IPS-18a (cell line): ENCODE results near the gene ATP6V1G2.
A peak's percentile ranks its signal among the peaks of the same experiment; 100 is the strongest.
"Not testable (repeated sequence)": the region's sequence is repeated elsewhere in the genome, so short reads cannot be mapped to it uniquely, and the experiment has no call there.

Experiments
- H3K27ac ChIP-seq: one replicate; pipeline ENCODE4 v1.5.1; 2013; ENCODE audit warnings: low read length
- H3K27me3 ChIP-seq: one replicate; pipeline ENCODE4 v1.6.1; 2013; ENCODE audit warnings: mild to moderate bottlenecking, low read length; ENCODE audit not compliant: control insufficient read depth, insufficient read depth
- H3K36me3 ChIP-seq: one replicate; pipeline ENCODE4 v1.6.1; 2013; ENCODE audit warnings: low read depth, low read length; ENCODE audit not compliant: control insufficient read depth
- H3K4me1 ChIP-seq: one replicate; pipeline ENCODE4 v1.6.1; 2013; ENCODE audit warnings: low read depth, low read length; ENCODE audit not compliant: control insufficient read depth
- H3K4me3 ChIP-seq: one replicate; pipeline ENCODE4 v1.5.1; 2013; ENCODE audit warnings: low read length
- H3K9ac ChIP-seq: one replicate; pipeline ENCODE4 v1.6.1; 2013; ENCODE audit warnings: mild to moderate bottlenecking, low read length, moderate library complexity
- H3K9me3 ChIP-seq: one replicate; pipeline ENCODE4 v1.6.1; 2013; ENCODE audit warnings: low read depth, low read length; ENCODE audit not compliant: control insufficient read depth

ATP6V1G2 gene

GRCh38 chr6:31510007-31510406, 36.4 kb downstream of the ATP6V1G2 start:
- Histone ChIP-seq H3K27ac (no peak overlapping the region), H3K4me3 (no peak overlapping the region), H3K4me1 (no peaks in the 10 kb centered on the region), H3K9ac (no peak overlapping the region), H3K36me3 (peaks cover 26% of the 10 kb centered on the region), H3K9me3 (no peaks in the 10 kb centered on the region), H3K27me3 (no peaks in the 10 kb centered on the region)

- not testable (repeated sequence) for H3K27ac ChIP-seq, H3K27me3 ChIP-seq, H3K9me3 ChIP-seq, H3K4me3 ChIP-seq, H3K9ac ChIP-seq, H3K4me1 ChIP-seq
- peaks cover 26% of the 10 kb centered on the region for H3K36me3 ChIP-seq
Observed at GRCh38 chr6:31509036-31509435, 37.4 kb downstream of the ATP6V1G2 start.

GRCh38 chr6:31502586-31502985, 43.8 kb downstream of the ATP6V1G2 start:
- H3K9me3 ChIP-seq, result no peaks in the 10 kb centered on the region
- H3K27ac ChIP-seq, result no peak overlapping the region
- H3K4me3 ChIP-seq, result no peak overlapping the region
- peaks cover 15% of the 10 kb centered on the region for H3K27me3 ChIP-seq
- no peak overlapping the region for H3K9ac ChIP-seq
- peaks cover 12% of the 10 kb centered on the region for H3K36me3 ChIP-seq
- peaks cover under 1% of the 10 kb centered on the region for H3K4me1 ChIP-seq

- not testable (repeated sequence) for H3K9ac ChIP-seq, H3K4me3 ChIP-seq
- peaks cover 45% of the 10 kb centered on the region for H3K27me3 ChIP-seq
Observed at GRCh38 chr6:31499648-31500047, 46.8 kb downstream of the ATP6V1G2 start.

GRCh38 chr6:31498748-31499147, 47.7 kb downstream of the ATP6V1G2 start:
- H3K9ac ChIP-seq, result no peak overlapping the region
- peaks cover 8% of the 10 kb centered on the region for H3K4me1 ChIP-seq

More at GRCh38 chr6:31499648-31500047, 46.8 kb downstream of the ATP6V1G2 start:
- not testable (repeated sequence) for H3K4me1 ChIP-seq, H3K36me3 ChIP-seq, H3K27ac ChIP-seq, H3K9me3 ChIP-seq

GRCh38 chr6:31497531-31498476, 48.6 kb downstream of the ATP6V1G2 start, which contains the start of gene MICB:
MICB (plus strand) TSS chr6:31498145; CDS start chr6:31498194, 49 bp downstream.
- H3K27me3 ChIP-seq, result peaks cover 63% of the 10 kb centered on the region
- no peak within 1 kb of the TSS for H3K27ac ChIP-seq
- H3K4me1 ChIP-seq, result peaks cover 8% of the 10 kb centered on the region
- H3K36me3 ChIP-seq, result no peaks in the 10 kb centered on the region
- H3K9me3 ChIP-seq, result no peaks in the 10 kb centered on the region
- no peak within 1 kb of the TSS for H3K9ac ChIP-seq
- peak within 1 kb of the TSS; percentile 69 for H3K4me3 ChIP-seq

More at GRCh38 chr6:31498748-31499147, 47.7 kb downstream of the ATP6V1G2 start:
- no peaks in the 10 kb centered on the region for H3K9me3 ChIP-seq
- peak overlapping the region; percentile 69 for H3K4me3 ChIP-seq
- H3K27ac ChIP-seq, result no peak overlapping the region
- no peaks in the 10 kb centered on the region for H3K36me3 ChIP-seq
- peaks cover 54% of the 10 kb centered on the region for H3K27me3 ChIP-seq

- not testable (repeated sequence) for H3K9me3 ChIP-seq, H3K4me3 ChIP-seq, H3K27ac ChIP-seq, H3K4me1 ChIP-seq, H3K9ac ChIP-seq, H3K36me3 ChIP-seq
- peaks cover 67% of the 10 kb centered on the region for H3K27me3 ChIP-seq
Observed at GRCh38 chr6:31496826-31497225, 49.6 kb downstream of the ATP6V1G2 start.

GRCh38 chr6:31495580-31495979, 50.8 kb downstream of the ATP6V1G2 start:
- Histone ChIP-seq H3K27me3 (peaks cover 74% of the 10 kb centered on the region), H3K36me3 (no peaks in the 10 kb centered on the region), H3K4me1 (peaks cover 8% of the 10 kb centered on the region), H3K9ac (no peak overlapping the region), H3K27ac (no peak overlapping the region), H3K4me3 (peak overlapping the region; percentile 75), H3K9me3 (no peaks in the 10 kb centered on the region)
